GM23338 (cell line): ENCODE measurements around the gene EFCC1. TPM values are rescaled to one million over a fixed set of nuclear protein-coding genes. Genes with fewer than 3 reads are reported as not detected.

Experiments used
- ATAC-seq: fragments of 200-7000 bp; cut with Tn5 transposase; 3 replicates; pipeline ENCODE4 v1.9.1; 2020
- DNase-seq: peaks from one replicate; pipeline ENCODE4 v3.0.0-alpha.2; 2015; ENCODE audit warnings: low spot score
- H2AFZ ChIP-seq: fragments of 200-600 bp; sonication (generic); 2 replicates; pipeline ENCODE4 v1.8.0; 2016; ENCODE audit warnings: antibody characterized with exemption, mild to moderate bottlenecking, moderate library complexity
- H3F3A ChIP-seq: fragments of 200-600 bp; sonication (generic); replicated peaks from 2 replicates; pipeline ENCODE4 v1.8.0; 2017; ENCODE audit warnings: antibody characterized with exemption, mixed run types, low read depth
- H3K27ac ChIP-seq: fragments of 200-600 bp; sonication (generic); 2 replicates; pipeline ENCODE4 v1.6.1; 2016; ENCODE audit warnings: low read depth
- H3K27me3 ChIP-seq: fragments of 200-600 bp; sonication (generic); 2 replicates; pipeline ENCODE4 v1.8.0; 2016; ENCODE audit warnings: mild to moderate bottlenecking, mixed run types, moderate library complexity; ENCODE audit not compliant: insufficient read depth
- H3K36me3 ChIP-seq: fragments of 200-600 bp; sonication (generic); 2 replicates; pipeline ENCODE4 v1.8.0; 2016; ENCODE audit warnings: mild to moderate bottlenecking; ENCODE audit not compliant: insufficient read depth
- H3K4me1 ChIP-seq: fragments of 200-600 bp; sonication (generic); 2 replicates; pipeline ENCODE4 v1.8.0; 2016; ENCODE audit warnings: mild to moderate bottlenecking, moderate library complexity; ENCODE audit not compliant: insufficient read depth
- H3K4me2 ChIP-seq: fragments of 200-600 bp; sonication (generic); 2 replicates; pipeline ENCODE4 v1.7.1; 2017; ENCODE audit warnings: mixed run types
- H3K4me3 ChIP-seq: fragments of 200-600 bp; sonication (generic); 2 replicates; pipeline ENCODE4 v1.6.1; 2016; ENCODE audit warnings: mixed run types
- H3K79me2 ChIP-seq: fragments of 200-600 bp; sonication (generic); replicated peaks from 2 replicates; pipeline ENCODE4 v1.8.0; 2017; ENCODE audit warnings: mild to moderate bottlenecking; ENCODE audit not compliant: insufficient read depth
- H3K9me2 ChIP-seq: fragments of 200-600 bp; sonication (generic); 2 replicates; pipeline ENCODE4 v1.8.0; 2017; ENCODE audit not compliant: insufficient read depth
- H4K20me1 ChIP-seq: fragments of 200-600 bp; sonication (generic); replicated peaks from 2 replicates; pipeline ENCODE4 v1.8.0; 2017; ENCODE audit warnings: mild to moderate bottlenecking; ENCODE audit not compliant: insufficient read depth
- H3K27ac Mint-ChIP-seq: 2 replicates; pipeline ENCODE4 v1.8.0; 2020; ENCODE audit warnings: inconsistent platforms, mild to moderate bottlenecking, moderate library complexity, mixed read lengths
- H3K27me3 Mint-ChIP-seq: 3 replicates; pipeline ENCODE4 v1.8.0; 2022; ENCODE audit warnings: low read depth, mild to moderate bottlenecking, moderate library complexity, mixed read lengths, inconsistent platforms; ENCODE audit not compliant: insufficient read depth, poor library complexity
- H3K36me3 Mint-ChIP-seq: 3 replicates; pipeline ENCODE4 v1.8.0; 2021; ENCODE audit warnings: low read depth, mild to moderate bottlenecking, inconsistent platforms, moderate library complexity, mixed read lengths
- H3K4me1 Mint-ChIP-seq: 3 replicates; pipeline ENCODE4 v1.8.0; 2020; ENCODE audit warnings: mild to moderate bottlenecking, inconsistent platforms, mixed read lengths
- H3K4me3 Mint-ChIP-seq: 3 replicates; pipeline ENCODE4 v1.8.0; 2021; ENCODE audit warnings: moderate library complexity, mild to moderate bottlenecking, inconsistent platforms, mixed read lengths
- H3K9me3 Mint-ChIP-seq: 3 replicates; pipeline ENCODE4 v1.8.0; 2020; ENCODE audit warnings: moderate library complexity, mild to moderate bottlenecking, inconsistent platforms, mixed read lengths
- CREB1 ChIP-seq: fragments of 250-450 bp; sonication (Bioruptor Pico); IDR thresholded peaks from 2 replicates; pipeline ENCODE4 v1.5.0; 2020; ENCODE audit warnings: low read depth, mild to moderate bottlenecking, moderate library complexity
- CTCF ChIP-seq, 2 experiments: fragments of 200-600 bp in 1 of 2; sonication (generic) in 1 of 2; conservative IDR thresholded peaks; 2 replicates each; pipeline versions ENCODE4 v1.5.1 to v1.6.1; 2016 to 2017; ENCODE audit warnings: antibody characterized with exemption in 2 of 2, low read depth in 2 of 2, mild to moderate bottlenecking in 2 of 2, moderate library complexity in 1 of 2
- ETS1 ChIP-seq: IDR thresholded peaks from 2 replicates; pipeline ENCODE4 v1.6.1; 2016; ENCODE audit warnings: antibody characterized with exemption
- EZH2 ChIP-seq: fragments of 200-600 bp; sonication (generic); IDR thresholded peaks from one replicate; pipeline ENCODE4 v1.8.0; 2017; ENCODE audit warnings: antibody characterized with exemption, mild to moderate bottlenecking, low read depth; ENCODE audit not compliant: unreplicated experiment
- EZH2phosphoT487 ChIP-seq: fragments of 200-600 bp; sonication (generic); IDR thresholded peaks from one replicate; pipeline ENCODE4 v1.8.1; 2018; ENCODE audit warnings: antibody characterized with exemption; ENCODE audit not compliant: unreplicated experiment
- JUNB ChIP-seq: IDR thresholded peaks from one replicate; pipeline ENCODE4 v1.6.1; 2016; ENCODE audit warnings: antibody characterized with exemption; ENCODE audit not compliant: unreplicated experiment
- NANOG ChIP-seq: IDR thresholded peaks from 2 replicates; pipeline ENCODE4 v1.6.1; 2016; ENCODE audit warnings: antibody characterized with exemption, borderline replicate concordance
- STAT1 ChIP-seq: IDR thresholded peaks from one replicate; pipeline ENCODE4 v1.6.1; 2016; ENCODE audit warnings: antibody characterized with exemption; ENCODE audit not compliant: unreplicated experiment
- ZNF114 ChIP-seq: fragments of 250-450 bp; sonication (Bioruptor Pico); IDR thresholded peaks from 2 replicates; pipeline ENCODE4 v1.5.0; 2020; ENCODE audit warnings: mild to moderate bottlenecking, moderate library complexity
- ZNF331 ChIP-seq: fragments of 250-450 bp; sonication (Bioruptor Pico); IDR thresholded peaks from 2 replicates; pipeline ENCODE4 v1.5.0; 2020; ENCODE audit warnings: low read depth, mild to moderate bottlenecking, moderate library complexity
- ZNF462 ChIP-seq: fragments of 250-450 bp; sonication (Bioruptor Pico); IDR thresholded peaks from 2 replicates; pipeline ENCODE4 v1.5.0; 2020; ENCODE audit warnings: mild to moderate bottlenecking, moderate library complexity
- polyA plus RNA-seq: library from polyadenylated mRNA; unstranded; fragments of >200 nt; fragmentation: Nextera tagmentation; extraction: Ambion mirVana; gene quantifications from 2 replicates; pipeline ENCODE4 v1.2.1, GENCODE V29; 2016
- total RNA-seq: library from RNA; depleted of rRNA; stranded (reverse); fragments of >200 nt; shearing (Covaris generic); gene quantifications from 2 replicates; pipeline ENCODE4 v1.2.3, GENCODE V29; 2014
- TF ChIP-seq, protein P1 (sequence below): IDR thresholded peaks from one replicate; pipeline ENCODE4 v1.6.1; 2018; ENCODE audit warnings: antibody characterized with exemption; ENCODE audit not compliant: unreplicated experiment

Gene EFCC1
- total and polyA plus RNA-seq, 2 experiments from 2014 or later = not detected

GRCh38 chr3:129038121-129038855 is 37.2 kb downstream of the EFCC1 start:
- no peak overlapping the region for H3K27ac ChIP-seq
- DNase-seq (no peak), ATAC-seq (peak; percentile 29)
- no peaks in the 10 kb centered on the region for H3K36me3 Mint-ChIP-seq
- H2AFZ ChIP-seq = no peak overlapping the region
- H3K36me3 ChIP-seq = no peaks in the 10 kb centered on the region
- peaks cover 5% of the 10 kb centered on the region for H3K27me3 Mint-ChIP-seq
- no peaks in the 10 kb centered on the region for H3K9me2 ChIP-seq
- peaks cover 14% of the 10 kb centered on the region for H3K4me1 ChIP-seq
- no peaks in the 10 kb centered on the region for H4K20me1 ChIP-seq
- TF ChIP-seq EZH2phosphoT487 (no peak), ZNF331 (CRISPR knock-in tag) (no peak), NANOG (no peak), ETS1 (no peak), EZH2 (no peak), CTCF (conservative IDR thresholded peaks at IDR 0.05; ENCODE audit: low read depth in 2 of 2) (no peak), CREB1 (no peak), STAT1 (no peak), JUNB (no peak), ZNF462 (CRISPR knock-in tag) (no peak), ZNF114 (CRISPR knock-in tag) (no peak)
- TF ChIP-seq, protein P1, sequence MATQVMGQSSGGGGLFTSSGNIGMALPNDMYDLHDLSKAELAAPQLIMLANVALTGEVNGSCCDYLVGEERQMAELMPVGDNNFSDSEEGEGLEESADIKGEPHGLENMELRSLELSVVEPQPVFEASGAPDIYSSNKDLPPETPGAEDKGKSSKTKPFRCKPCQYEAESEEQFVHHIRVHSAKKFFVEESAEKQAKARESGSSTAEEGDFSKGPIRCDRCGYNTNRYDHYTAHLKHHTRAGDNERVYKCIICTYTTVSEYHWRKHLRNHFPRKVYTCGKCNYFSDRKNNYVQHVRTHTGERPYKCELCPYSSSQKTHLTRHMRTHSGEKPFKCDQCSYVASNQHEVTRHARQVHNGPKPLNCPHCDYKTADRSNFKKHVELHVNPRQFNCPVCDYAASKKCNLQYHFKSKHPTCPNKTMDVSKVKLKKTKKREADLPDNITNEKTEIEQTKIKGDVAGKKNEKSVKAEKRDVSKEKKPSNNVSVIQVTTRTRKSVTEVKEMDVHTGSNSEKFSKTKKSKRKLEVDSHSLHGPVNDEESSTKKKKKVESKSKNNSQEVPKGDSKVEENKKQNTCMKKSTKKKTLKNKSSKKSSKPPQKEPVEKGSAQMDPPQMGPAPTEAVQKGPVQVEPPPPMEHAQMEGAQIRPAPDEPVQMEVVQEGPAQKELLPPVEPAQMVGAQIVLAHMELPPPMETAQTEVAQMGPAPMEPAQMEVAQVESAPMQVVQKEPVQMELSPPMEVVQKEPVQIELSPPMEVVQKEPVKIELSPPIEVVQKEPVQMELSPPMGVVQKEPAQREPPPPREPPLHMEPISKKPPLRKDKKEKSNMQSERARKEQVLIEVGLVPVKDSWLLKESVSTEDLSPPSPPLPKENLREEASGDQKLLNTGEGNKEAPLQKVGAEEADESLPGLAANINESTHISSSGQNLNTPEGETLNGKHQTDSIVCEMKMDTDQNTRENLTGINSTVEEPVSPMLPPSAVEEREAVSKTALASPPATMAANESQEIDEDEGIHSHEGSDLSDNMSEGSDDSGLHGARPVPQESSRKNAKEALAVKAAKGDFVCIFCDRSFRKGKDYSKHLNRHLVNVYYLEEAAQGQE = no peak
- H3K79me2 ChIP-seq = no peaks in the 10 kb centered on the region
- no peaks in the 10 kb centered on the region; the same call in 2 of the 3 replicates for H3K9me3 Mint-ChIP-seq
- H3K4me3 Mint-ChIP-seq = no peak overlapping the region
- no peak overlapping the region for H3K4me3 ChIP-seq
- no peak overlapping the region for H3K4me2 ChIP-seq
- H3F3A ChIP-seq = no peaks in the 10 kb centered on the region
- H3K4me1 Mint-ChIP-seq = peaks cover 34% of the 10 kb centered on the region
- H3K27ac Mint-ChIP-seq = no peak overlapping the region
- H3K27me3 ChIP-seq = no peaks in the 10 kb centered on the region
